ENCODE data around the gene SLC22A14. TPM values are rescaled to one million over a fixed set of nuclear protein-coding genes. Genes with fewer than 3 reads are reported as not detected.
"Not testable (repeated sequence)": the region's sequence is repeated elsewhere in the genome, so short reads cannot be mapped to it uniquely, and the experiment has no call there.

Gene SLC22A14
- total RNA-seq, 3 donors from 2014 or later, result 0.12 to 0.16 TPM; not detected in 1

GRCh38 chr3:38318766-38319671 is 36.9 kb downstream of the SLC22A14 start:
- no peak for DNase-seq
- no peak for TF ChIP-seq CTCF (IDR thresholded peaks at IDR 0.05)
- intact Hi-C loops (cut with DNase I, micrococcal nuclease), result no loop called here

GRCh38 chr3:38320638-38321037 is 38.5 kb downstream of the SLC22A14 start:
- DNase-seq; H3K4me1 ChIP-seq (ENCODE audit: low read depth); intact Hi-C loops (cut with DNase I, micrococcal nuclease); H3K4me3 ChIP-seq; H3K36me3 ChIP-seq (ENCODE audit: low read depth); H3K9me3 ChIP-seq; ATAC-seq: not testable (repeated sequence)

More at GRCh38 chr3:38318766-38319671, 36.9 kb downstream of the SLC22A14 start:
- Histone ChIP-seq H3K4me1 (ENCODE audit: low read depth) (no peaks in the 10 kb centered on the region), H3K36me3 (ENCODE audit: low read depth) (no peaks in the 10 kb centered on the region), H3K4me3 (no peak overlapping the region), H3K9me3 (no peaks in the 10 kb centered on the region)
- ATAC-seq, result no peak

GRCh38 chr3:38323060-38323459 is 41.0 kb downstream of the SLC22A14 start:
- DNase-seq, result no peak
- no peaks in the 10 kb centered on the region for H3K36me3 ChIP-seq (ENCODE audit: low read depth)
- ATAC-seq, result no peak
- H3K9me3 ChIP-seq, result no peaks in the 10 kb centered on the region
- intact Hi-C loops (cut with DNase I, micrococcal nuclease), result no loop called here
- H3K4me3 ChIP-seq, result no peak overlapping the region
- no peak for TF ChIP-seq CTCF (IDR thresholded peaks at IDR 0.05)
- no peaks in the 10 kb centered on the region for H3K4me1 ChIP-seq (ENCODE audit: low read depth)

- ATAC-seq (no peak), DNase-seq (no peak)
- Histone ChIP-seq H3K4me3 (no peak overlapping the region), H3K9me3 (no peaks in the 10 kb centered on the region), H3K36me3 (ENCODE audit: low read depth) (no peaks in the 10 kb centered on the region), H3K4me1 (ENCODE audit: low read depth) (no peaks in the 10 kb centered on the region)
- intact Hi-C loops (cut with DNase I, micrococcal nuclease), result no loop called here
- TF ChIP-seq CTCF (IDR thresholded peaks at IDR 0.05), result no peak
Measured at GRCh38 chr3:38325256-38325655, 43.2 kb downstream of the SLC22A14 start.

GRCh38 chr3:38327335-38328009 is 45.4 kb downstream of the SLC22A14 start:
- Histone ChIP-seq H3K36me3 (ENCODE audit: low read depth) (no peaks in the 10 kb centered on the region), H3K4me3 (no peak overlapping the region), H3K4me1 (ENCODE audit: low read depth) (no peaks in the 10 kb centered on the region), H3K9me3 (no peaks in the 10 kb centered on the region)
- no peak for DNase-seq
- TF ChIP-seq CTCF (IDR thresholded peaks at IDR 0.05), result no peak
- no peak for ATAC-seq
- intact Hi-C loops (cut with DNase I, micrococcal nuclease), result no loop called here
